NT2/D1 (cell line): ENCODE measurements around the gene OR5J2.
"Not testable (repeated sequence)": the region's sequence is repeated elsewhere in the genome, so short reads cannot be mapped to it uniquely, and the experiment has no call there.

Experiments used
- DNase-seq: peaks from one replicate; pipeline ENCODE4 v3.0.0-alpha.2; 2011; ENCODE audit warnings: low read depth, low spot score
- H3K27me3 ChIP-seq: 2 replicates; pipeline ENCODE4 v1.6.0; 2011; ENCODE audit warnings: mild to moderate bottlenecking; ENCODE audit not compliant: insufficient read length, insufficient read depth
- H3K36me3 ChIP-seq: 2 replicates; pipeline ENCODE4 v1.6.1; 2011; ENCODE audit warnings: mild to moderate bottlenecking, low read length, mixed read lengths; ENCODE audit not compliant: insufficient read depth, insufficient read length
- H3K4me1 ChIP-seq: 2 replicates; pipeline ENCODE4 v1.5.1; 2011; ENCODE audit not compliant: insufficient read depth, insufficient read length
- H3K4me3 ChIP-seq: 2 replicates; pipeline ENCODE4 v1.5.1; 2011; ENCODE audit warnings: low read depth; ENCODE audit not compliant: insufficient read length
- H3K9ac ChIP-seq: 2 replicates; pipeline ENCODE4 v1.6.0; 2011; ENCODE audit warnings: low read depth; ENCODE audit not compliant: insufficient read length
- H3K9me3 ChIP-seq: 2 replicates; pipeline ENCODE4 v1.5.1; 2011; ENCODE audit warnings: mild to moderate bottlenecking, low read length; ENCODE audit not compliant: insufficient read depth
- SUZ12 ChIP-seq: IDR thresholded peaks from 2 replicates; pipeline ENCODE4 v1.6.1; 2011; ENCODE audit not compliant: insufficient read length, insufficient read depth; ENCODE audit errors: extremely low read depth
- YY1 ChIP-seq: IDR thresholded peaks from 2 replicates; pipeline ENCODE4 v1.6.1; 2011; ENCODE audit not compliant: insufficient read length, insufficient read depth
- ZNF274 ChIP-seq: IDR thresholded peaks from 2 replicates; pipeline ENCODE4 v1.6.1; 2011; ENCODE audit warnings: mild to moderate bottlenecking, low read depth, low read length

Gene OR5J2

GRCh38 chr11:56183459-56183858 lies 7.0 kb downstream of the OR5J2 start:
- TF ChIP-seq YY1, result no peak
- TF ChIP-seq SUZ12, result no peak
- TF ChIP-seq ZNF274, result no peak
- no peak for DNase-seq
- Histone ChIP-seq H3K9me3 (peaks cover 11% of the 10 kb centered on the region; the same call in 1 of the 2 replicates), H3K9ac (no peak overlapping the region), H3K4me1 (no peaks in the 10 kb centered on the region), H3K27me3 (no peaks in the 10 kb centered on the region), H3K4me3 (no peak overlapping the region), H3K36me3 (no peaks in the 10 kb centered on the region)

GRCh38 chr11:56188602-56189001 lies 12.2 kb downstream of the OR5J2 start:
- no peaks in the 10 kb centered on the region for H3K36me3 ChIP-seq

DNA sequence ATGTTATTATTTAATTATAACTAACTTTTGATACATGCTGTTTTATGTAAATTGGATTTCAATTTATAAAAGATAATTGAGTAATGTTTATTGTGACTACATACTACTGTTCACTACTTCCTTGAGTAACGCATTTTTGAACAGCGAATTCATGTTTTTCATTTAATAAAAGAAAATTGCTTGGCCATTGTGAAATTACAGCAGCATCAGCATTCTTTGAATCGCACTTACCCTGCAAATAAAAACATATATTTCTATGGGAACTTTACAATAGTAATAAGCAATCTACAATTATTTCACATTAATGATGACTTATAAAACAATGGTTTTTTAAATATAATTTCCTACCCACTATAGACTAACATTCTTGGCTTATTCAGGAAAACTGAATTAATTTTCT lies 20.3 kb downstream of the OR5J2 start:
- no peaks in the 10 kb centered on the region for H3K36me3 ChIP-seq
- H3K9ac ChIP-seq, result no peak overlapping the region
- H3K27me3 ChIP-seq, result no peaks in the 10 kb centered on the region
- H3K9me3 ChIP-seq, result no peaks in the 10 kb centered on the region
- DNase-seq, result no peak
- no peaks in the 10 kb centered on the region for H3K4me1 ChIP-seq
- TF ChIP-seq ZNF274, result no peak
- no peak for TF ChIP-seq YY1
- no peak for TF ChIP-seq SUZ12
- H3K4me3 ChIP-seq, result no peak overlapping the region

More at GRCh38 chr11:56188602-56189001, 12.2 kb downstream of the OR5J2 start:
- no peak for TF ChIP-seq ZNF274
- TF ChIP-seq SUZ12, result no peak
- TF ChIP-seq YY1, result no peak
- H3K4me3 ChIP-seq, result no peak overlapping the region
- no peak for DNase-seq
- H3K27me3 ChIP-seq, result no peaks in the 10 kb centered on the region
- H3K4me1 ChIP-seq, result no peaks in the 10 kb centered on the region
- H3K9ac ChIP-seq, result no peak overlapping the region
- no peaks in the 10 kb centered on the region for H3K9me3 ChIP-seq

DNA sequence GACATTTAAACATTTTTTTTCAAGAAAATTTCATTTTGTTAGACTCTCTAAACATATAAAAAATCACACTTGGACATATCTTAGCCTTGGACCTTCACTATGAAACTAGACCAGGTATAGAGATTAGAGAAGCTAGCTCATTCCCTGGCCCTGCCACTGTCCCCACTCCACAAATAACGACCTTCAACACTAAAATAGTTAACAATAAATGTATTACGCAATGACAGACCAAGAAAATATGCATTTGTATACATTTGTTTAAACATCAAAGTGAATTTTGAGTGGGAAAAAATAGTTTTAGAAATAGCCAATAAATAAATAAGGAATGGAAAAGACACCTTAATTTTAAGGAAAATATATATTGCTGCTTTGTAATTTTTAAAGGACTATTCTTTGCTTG lies 20.9 kb downstream of the OR5J2 start:
- Histone ChIP-seq H3K4me1 (no peaks in the 10 kb centered on the region), H3K9me3 (no peaks in the 10 kb centered on the region), H3K4me3 (no peak overlapping the region), H3K27me3 (no peaks in the 10 kb centered on the region), H3K36me3 (no peaks in the 10 kb centered on the region), H3K9ac (no peak overlapping the region)
- no peak for DNase-seq
- TF ChIP-seq SUZ12 (no peak), YY1 (no peak), ZNF274 (no peak)

GRCh38 chr11:56207790-56208189 lies 31.4 kb downstream of the OR5J2 start:
- Histone ChIP-seq H3K27me3 (no peaks in the 10 kb centered on the region), H3K36me3 (no peaks in the 10 kb centered on the region), H3K9me3 (no peaks in the 10 kb centered on the region), H3K9ac (no peak overlapping the region), H3K4me1 (no peaks in the 10 kb centered on the region), H3K4me3 (no peak overlapping the region)
- no peak for DNase-seq
- TF ChIP-seq SUZ12 (no peak), YY1 (no peak), ZNF274 (no peak)

DNA sequence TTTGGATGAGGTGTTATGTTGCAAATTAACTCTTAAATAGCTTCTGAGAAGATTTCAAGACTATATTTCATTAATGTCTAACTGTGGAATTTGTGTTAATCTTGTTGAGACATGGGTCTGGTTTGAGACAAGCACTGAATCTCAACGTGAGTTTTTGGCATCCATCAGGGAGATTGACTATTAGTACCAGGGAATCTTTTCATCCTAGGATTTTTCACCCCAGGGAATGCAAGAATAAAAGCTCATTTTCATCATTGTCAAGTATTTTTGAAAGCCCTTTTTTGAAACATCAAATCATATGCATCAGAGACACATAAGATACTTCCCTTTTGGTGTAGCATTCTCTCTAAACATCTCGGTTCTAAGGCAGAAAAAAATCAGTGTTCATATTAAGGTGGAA lies 38.1 kb downstream of the OR5J2 start:
- Histone ChIP-seq H3K36me3 (no peaks in the 10 kb centered on the region), H3K9me3 (peaks cover 7% of the 10 kb centered on the region; the same call in 1 of the 2 replicates), H3K27me3 (no peaks in the 10 kb centered on the region), H3K4me3 (no peak overlapping the region), H3K4me1 (no peaks in the 10 kb centered on the region), H3K9ac (no peak overlapping the region)
- no peak for DNase-seq
- TF ChIP-seq ZNF274, result no peak
- TF ChIP-seq YY1, result no peak
- no peak for TF ChIP-seq SUZ12

DNA sequence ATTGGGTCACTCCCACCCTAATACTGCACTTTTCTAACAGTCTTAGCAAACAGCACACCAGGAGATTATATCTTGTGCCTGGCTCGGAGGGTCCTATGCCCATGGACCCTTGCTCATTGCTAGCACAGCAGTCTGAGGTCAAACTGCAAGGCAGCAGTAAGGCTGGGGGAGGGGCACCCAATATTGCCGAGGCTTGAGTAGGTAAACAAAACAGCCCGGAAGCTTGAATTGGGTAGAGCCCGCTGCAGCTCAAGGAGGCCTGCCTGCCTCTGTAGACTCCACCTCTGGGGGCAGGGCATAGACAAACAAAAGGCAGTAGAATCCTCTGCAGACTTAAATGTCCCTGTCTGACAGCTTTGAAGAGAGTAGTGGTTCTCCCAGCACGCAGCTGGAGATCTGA lies 43.3 kb downstream of the OR5J2 start:
- H3K9me3 ChIP-seq, H3K27me3 ChIP-seq, H3K9ac ChIP-seq, H3K4me3 ChIP-seq, H3K36me3 ChIP-seq, H3K4me1 ChIP-seq: not testable (repeated sequence)
- peak; percentile 36 for DNase-seq
